Gastrocnemius medialis (tissue), 4 donors: ENCODE measurements around the gene MTM1.

Source experiments
- POLR2A ChIP-seq, 2 donors: fragments of 450-650 bp; IDR thresholded peaks; one replicate each; pipeline ENCODE4 v1.6.1; 2017; ENCODE audit warnings: antibody characterized with exemption in 2 of 2, mild to moderate bottlenecking in 2 of 2, moderate library complexity in 2 of 2
- TF ChIP-seq, protein P1 (sequence below), 5 experiments: fragments of 450-650 bp in 3 of 5; fragments of 200-600 bp in 2 of 5; sonication (generic) in 2 of 5; IDR thresholded peaks in 4 of 5; conservative IDR thresholded peaks in 1 of 5; 1 replicate in 4 of 5; 2 replicates in 1 of 5; pipeline ENCODE4 v1.5.1; 2016 to 2019; ENCODE audit warnings: antibody characterized with exemption in 5 of 5, mild to moderate bottlenecking in 3 of 5, moderate library complexity in 3 of 5

DNA sequence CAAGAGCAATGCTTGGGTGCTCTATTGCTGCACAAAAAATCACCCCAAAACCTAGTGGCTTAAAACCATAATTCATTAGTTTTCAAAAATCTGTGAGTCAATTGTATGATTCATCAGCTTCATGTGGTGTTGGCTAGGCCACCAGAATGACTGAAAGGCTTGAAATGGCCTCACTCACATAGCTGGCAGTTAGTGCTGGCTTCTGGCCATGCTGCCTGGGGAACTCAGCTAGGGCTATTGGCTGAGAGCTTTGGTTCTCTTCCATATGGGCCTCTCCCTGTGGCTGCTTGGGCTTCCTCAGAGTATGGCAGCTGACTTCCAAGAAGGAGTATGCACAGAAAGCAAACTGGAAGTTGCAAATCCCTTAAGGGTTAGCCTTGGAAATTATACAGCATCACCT, 121.7 kb downstream of the MTM1 start:
- TF ChIP-seq, protein P1, sequence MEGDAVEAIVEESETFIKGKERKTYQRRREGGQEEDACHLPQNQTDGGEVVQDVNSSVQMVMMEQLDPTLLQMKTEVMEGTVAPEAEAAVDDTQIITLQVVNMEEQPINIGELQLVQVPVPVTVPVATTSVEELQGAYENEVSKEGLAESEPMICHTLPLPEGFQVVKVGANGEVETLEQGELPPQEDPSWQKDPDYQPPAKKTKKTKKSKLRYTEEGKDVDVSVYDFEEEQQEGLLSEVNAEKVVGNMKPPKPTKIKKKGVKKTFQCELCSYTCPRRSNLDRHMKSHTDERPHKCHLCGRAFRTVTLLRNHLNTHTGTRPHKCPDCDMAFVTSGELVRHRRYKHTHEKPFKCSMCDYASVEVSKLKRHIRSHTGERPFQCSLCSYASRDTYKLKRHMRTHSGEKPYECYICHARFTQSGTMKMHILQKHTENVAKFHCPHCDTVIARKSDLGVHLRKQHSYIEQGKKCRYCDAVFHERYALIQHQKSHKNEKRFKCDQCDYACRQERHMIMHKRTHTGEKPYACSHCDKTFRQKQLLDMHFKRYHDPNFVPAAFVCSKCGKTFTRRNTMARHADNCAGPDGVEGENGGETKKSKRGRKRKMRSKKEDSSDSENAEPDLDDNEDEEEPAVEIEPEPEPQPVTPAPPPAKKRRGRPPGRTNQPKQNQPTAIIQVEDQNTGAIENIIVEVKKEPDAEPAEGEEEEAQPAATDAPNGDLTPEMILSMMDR (IDR thresholded peaks at IDR 0.05 in 4 of 5, conservative IDR thresholded peaks at IDR 0.05 in 1 of 5) = no peak
- TF ChIP-seq POLR2A (IDR thresholded peaks at IDR 0.05) = no peak
